Stomach (tissue), 4 donors: Measurements from ENCODE around the gene PRR16.

Experiments used
- POLR2A ChIP-seq, 4 donors: fragments of 450-650 bp; IDR thresholded peaks; one replicate each; pipeline ENCODE4 v1.6.1; 2016; ENCODE audit warnings: antibody characterized with exemption in 4 of 4, control low read depth in 2 of 4, mild to moderate bottlenecking in 1 of 4, moderate library complexity in 1 of 4
- POLR2AphosphoS5 ChIP-seq, 3 donors: sonication (generic); formaldehyde crosslinking; IDR thresholded peaks; one replicate each; pipeline ENCODE4 v1.6.1; 2016; ENCODE audit warnings: antibody characterized with exemption in 3 of 3
- TF ChIP-seq, protein P1 (sequence below), 7 experiments: fragments of 450-650 bp in 4 of 7; fragments of 200-600 bp in 3 of 7; sonication (generic) in 3 of 7; IDR thresholded peaks; one replicate each; pipeline ENCODE4 v1.5.1; 2016 to 2019; ENCODE audit warnings: antibody characterized with exemption in 7 of 7, control low read depth in 2 of 7, mild to moderate bottlenecking in 1 of 7

DNA sequence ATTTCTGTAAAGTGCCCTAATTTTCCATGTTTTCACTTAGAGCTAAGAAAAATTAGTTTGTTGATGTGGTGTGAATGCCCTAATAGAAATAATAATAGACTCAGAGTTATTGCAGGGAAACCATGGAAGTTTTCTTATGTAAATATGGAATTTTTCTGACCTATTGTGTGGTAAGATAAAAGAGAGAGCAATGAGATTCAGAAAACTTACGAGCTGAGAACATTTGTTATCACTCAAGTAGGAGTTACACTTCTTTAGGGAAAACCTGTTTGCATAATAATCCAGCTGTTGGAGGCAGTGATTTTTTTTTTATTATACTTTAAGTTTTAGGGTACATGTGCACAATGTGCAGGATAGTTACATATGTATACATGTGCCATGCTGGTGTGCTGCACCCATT is 39.2 kb downstream of the PRR16 start:
- TF ChIP-seq, protein P1, sequence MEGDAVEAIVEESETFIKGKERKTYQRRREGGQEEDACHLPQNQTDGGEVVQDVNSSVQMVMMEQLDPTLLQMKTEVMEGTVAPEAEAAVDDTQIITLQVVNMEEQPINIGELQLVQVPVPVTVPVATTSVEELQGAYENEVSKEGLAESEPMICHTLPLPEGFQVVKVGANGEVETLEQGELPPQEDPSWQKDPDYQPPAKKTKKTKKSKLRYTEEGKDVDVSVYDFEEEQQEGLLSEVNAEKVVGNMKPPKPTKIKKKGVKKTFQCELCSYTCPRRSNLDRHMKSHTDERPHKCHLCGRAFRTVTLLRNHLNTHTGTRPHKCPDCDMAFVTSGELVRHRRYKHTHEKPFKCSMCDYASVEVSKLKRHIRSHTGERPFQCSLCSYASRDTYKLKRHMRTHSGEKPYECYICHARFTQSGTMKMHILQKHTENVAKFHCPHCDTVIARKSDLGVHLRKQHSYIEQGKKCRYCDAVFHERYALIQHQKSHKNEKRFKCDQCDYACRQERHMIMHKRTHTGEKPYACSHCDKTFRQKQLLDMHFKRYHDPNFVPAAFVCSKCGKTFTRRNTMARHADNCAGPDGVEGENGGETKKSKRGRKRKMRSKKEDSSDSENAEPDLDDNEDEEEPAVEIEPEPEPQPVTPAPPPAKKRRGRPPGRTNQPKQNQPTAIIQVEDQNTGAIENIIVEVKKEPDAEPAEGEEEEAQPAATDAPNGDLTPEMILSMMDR (IDR thresholded peaks at IDR 0.05) = no peak
- TF ChIP-seq POLR2A (IDR thresholded peaks at IDR 0.05) (no peak), POLR2AphosphoS5 (IDR thresholded peaks at IDR 0.05) (no peak)
